Activated CD8-positive, alpha-beta memory T cell treated with anti-CD3 and anti-CD28 coated beads, Interleukin-2, amount 50 U/mL, for 48 hours (primary cell): Measurements from ENCODE around the gene ELP4.
A peak's percentile ranks its signal among the peaks of the same experiment; 100 is the strongest.

Experiments used
- DNase-seq: peaks from one replicate; pipeline ENCODE4 v3.0.0-alpha.2; 2020

Gene ELP4

GRCh38 chr11:31783252-31783651, 273.7 kb downstream of the ELP4 start:
- DNase-seq, result no peak

- DNase-seq, result no peak
Measured at GRCh38 chr11:31784611-31785010, 275.0 kb downstream of the ELP4 start.

DNA sequence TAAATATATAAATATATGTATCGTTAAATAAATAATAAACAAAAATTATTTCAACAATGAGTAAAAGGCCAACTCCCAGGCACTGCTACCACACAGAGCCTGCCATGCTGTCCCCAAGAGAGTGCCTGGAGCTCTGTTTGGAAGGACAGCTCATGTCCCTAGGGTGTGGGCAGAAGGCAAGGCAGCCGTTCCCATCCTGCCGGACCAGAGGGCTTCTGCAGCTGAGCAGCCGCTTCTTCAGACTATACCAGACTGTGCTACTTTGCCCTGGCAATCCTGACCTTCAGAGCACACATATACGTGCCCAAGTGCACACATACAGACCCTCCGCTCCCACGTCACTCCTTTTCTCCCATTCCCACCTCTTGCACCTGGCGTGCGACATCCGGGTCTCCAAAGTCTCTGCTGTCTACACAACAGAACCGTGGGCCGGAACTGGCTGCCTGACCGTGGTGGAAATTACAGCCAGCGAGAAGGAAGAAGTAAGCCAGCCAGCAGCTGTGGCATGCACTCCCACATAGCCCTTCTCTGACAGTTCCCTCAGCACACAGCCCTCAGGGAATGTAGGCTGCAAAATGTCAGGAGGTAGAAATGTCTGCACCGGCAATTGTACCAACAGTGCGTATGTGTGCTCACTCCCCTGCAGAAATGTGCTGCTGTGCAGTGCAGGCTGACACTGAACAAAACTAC, 277.6 kb downstream of the ELP4 start:
- no peak for DNase-seq

GRCh38 chr11:31788085-31788484, 278.5 kb downstream of the ELP4 start:
- no peak for DNase-seq

DNA sequence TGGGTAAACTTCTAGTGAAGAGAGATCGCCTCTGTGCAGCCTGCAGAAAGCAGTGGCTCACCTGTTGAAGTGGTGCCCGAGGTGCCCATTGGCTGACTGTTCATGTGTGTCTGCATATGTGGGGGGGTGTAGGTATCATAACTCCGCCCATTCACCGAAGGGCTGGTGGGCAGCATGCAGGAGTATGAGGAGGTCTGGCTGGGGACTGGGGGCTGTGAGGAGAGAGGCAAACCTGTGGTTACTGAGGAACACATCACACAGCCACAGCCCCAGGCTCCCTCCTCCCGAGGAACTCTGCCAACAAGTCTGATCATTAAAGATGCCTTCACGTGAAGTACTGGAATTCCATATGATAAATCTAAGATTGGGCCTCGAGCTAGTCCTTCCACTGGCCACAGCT, 281.1 kb downstream of the ELP4 start:
- DNase-seq, result no peak

GRCh38 chr11:31792036-31792435, 282.5 kb downstream of the ELP4 start:
- no peak for DNase-seq

DNA sequence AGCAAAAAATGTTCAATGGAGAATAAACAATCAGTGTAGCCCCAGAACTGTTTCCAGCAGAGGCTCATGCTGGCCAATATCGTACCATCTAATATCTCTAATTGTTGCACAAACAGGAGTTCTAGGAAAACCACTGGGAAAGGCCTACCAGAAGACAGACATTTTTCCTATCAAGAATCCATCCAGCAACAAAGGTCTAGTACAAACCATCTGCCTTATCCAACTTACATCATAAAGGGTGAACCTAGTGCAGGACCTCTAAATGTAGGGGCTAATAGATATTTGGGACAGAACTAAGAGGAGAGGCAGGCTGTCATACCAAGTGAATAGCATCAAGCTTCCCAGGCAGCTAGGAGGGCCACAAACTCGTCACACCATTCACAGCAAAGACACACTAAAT, 282.9 kb downstream of the ELP4 start:
- DNase-seq, result no peak

- DNase-seq, result no peak
Measured at GRCh38 chr11:31793264-31793663, 283.7 kb downstream of the ELP4 start.

- DNase-seq, result no peak
Measured at GRCh38 chr11:31794548-31794947, 285.0 kb downstream of the ELP4 start.

DNA sequence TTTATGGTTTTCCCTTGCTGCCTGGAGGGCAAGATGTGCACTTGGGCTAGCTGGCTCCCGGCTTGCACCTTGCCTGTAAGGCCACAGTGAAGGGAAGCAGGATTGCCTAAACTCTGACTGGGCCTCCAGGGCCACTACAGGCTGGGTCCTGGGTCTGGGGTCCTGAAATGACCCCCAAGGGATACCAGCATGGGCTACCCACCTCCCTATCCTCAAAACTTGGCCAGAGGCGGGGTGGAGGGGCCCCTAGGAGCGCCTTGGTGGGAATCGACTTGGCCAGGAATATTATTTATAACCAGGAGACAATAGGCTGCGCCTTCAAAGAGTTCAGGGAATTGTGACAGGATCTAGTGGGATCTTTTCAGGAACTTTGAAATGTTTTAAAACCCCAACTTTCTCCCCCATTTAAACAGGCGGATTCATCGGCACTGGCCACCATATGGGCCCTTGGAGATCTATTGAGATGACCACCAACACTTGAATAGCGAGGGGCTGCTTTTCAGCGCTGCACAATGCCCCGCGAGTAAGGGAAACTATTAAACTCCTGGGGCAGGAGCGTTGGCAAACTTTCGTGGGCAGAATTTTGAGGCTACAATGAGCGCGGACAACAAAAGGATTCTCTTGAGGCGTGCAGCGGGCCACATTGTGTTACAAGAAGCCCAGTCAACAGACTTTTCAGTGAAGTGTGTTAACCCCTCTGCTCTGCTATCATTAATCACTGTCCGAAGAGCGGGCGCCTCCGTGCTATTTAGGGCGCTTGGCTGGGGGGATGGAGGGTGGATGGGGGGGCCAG, 286.3 kb downstream of the ELP4 start:
- no peak for DNase-seq

DNA sequence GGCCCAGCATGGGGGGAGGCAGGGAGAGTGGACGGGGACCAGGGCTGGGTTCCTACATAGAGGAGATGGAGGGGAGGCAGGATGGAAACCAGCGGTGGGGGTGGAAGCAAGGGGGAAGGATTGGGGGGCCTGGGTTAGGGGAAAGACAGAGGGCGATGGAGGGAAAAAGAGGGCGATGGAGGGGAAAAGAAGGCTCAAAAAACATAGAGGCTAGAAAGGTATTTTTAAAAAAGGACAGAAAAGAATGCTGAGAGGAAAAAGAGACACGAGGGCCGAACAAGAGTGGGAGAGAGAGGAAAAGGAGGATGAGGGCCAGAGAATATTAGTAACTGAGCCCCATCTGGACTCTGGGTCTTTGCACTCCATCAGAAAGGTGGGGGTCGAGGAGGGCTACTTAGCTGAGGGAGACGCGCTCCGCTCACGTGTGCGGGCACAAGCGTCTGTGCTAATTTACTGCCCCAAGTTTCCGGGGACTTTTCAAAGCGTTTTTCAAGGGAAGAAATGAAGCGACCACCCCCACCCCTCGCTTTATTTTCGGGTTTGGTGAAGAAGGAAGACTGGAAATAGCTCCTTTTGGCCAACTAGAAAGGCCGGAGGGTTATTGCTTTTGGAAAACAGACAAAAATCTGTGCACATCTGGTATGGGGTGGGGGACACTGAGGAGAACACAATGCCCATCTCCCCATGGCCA, 287.1 kb downstream of the ELP4 start:
- no peak for DNase-seq

GRCh38 chr11:31797190-31798056, 287.9 kb downstream of the ELP4 start:
- no peak for DNase-seq

GRCh38 chr11:31798057-31798553, 288.5 kb downstream of the ELP4 start:
- DNase-seq, result no peak

GRCh38 chr11:31798554-31799434, 289.2 kb downstream of the ELP4 start:
- DNase-seq, result peak; percentile 63

DNA sequence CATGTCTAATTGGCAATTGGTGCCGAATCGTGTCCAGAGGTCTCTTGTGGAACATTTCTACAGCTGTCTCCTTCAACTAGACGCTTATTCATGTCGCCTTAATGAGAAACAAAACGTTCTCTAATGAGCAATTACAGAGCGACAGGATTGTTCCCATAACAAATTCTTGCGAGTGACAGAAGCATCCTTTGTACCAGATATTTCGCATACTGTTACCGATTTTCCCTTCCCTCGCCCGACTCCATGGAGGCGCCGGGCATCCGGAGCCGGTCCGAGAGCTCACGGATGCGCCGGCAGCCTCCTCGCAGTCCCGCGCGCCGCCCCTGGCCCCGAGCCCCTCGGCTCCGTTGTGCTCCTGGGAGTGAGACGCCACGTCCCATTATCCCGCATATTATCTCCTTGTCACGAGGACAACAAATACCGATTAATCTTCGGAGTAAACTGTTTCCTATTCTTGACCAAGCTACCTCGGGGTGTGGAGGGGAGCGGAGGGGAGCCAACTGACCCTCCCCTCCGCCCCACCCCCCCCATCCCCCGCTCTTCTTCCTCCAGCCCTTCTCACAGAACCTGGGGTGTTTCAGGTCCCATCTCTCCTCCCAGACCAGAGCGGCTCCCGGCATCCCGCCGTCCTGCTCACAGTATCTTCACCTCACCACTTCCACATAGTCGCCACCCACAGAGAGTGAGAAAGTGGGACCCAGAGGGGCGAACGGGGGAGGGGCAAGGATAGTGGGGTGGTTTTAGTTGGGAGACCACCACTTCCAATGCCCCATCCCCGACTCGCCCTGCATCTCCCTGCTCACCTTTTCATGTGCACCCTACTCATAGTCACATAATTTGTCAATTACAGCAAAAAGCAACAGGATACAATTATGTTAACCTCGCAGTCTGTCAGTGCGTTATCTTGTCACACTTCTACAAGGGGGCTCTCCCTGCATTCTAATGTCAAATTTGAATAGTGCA, 290.1 kb downstream of the ELP4 start:
- no peak for DNase-seq

DNA sequence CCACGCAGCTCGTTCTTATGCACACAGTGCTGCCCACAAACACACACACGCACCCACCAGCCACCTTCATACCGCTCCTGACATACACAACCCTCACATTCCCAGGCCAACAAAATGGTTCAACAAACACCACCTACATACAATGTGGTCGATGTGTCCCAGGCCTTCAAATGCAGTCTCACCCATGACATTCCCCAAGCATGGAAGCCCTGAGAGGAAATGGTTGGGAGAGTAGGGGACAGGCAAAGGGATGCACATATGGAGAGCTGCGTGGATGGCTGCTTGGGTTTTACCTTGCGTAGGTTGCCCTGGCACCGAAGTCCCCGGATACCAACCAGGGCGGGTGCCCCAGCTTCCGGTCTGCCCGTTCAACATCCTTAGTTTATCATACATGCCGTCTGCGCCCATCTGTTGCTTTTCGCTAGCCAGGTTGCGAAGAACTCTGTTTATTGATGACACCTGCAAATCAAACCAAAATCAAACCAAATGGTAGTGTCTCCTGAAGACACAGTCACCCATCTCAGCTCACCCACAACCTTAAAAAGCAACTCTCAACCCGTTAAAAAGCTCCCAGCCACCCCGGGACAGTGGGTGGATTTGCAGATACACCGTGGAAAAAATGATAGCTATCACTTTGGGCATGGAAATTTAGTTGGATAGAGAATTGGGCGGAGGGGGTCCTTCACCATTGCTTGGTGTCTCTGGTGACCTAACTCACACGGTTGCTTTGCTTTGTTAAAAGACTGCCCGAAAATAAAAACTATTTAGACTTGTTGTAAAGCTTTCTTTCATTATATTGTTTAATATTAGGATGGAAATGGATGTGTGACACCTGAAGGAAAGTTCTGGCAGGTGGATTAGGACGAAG, 291.1 kb downstream of the ELP4 start:
- no peak for DNase-seq

GRCh38 chr11:31801298-31801702, 291.7 kb downstream of the ELP4 start:
- no peak for DNase-seq

- no peak for DNase-seq
Measured at GRCh38 chr11:31802000-31802551, 292.5 kb downstream of the ELP4 start.

DNA sequence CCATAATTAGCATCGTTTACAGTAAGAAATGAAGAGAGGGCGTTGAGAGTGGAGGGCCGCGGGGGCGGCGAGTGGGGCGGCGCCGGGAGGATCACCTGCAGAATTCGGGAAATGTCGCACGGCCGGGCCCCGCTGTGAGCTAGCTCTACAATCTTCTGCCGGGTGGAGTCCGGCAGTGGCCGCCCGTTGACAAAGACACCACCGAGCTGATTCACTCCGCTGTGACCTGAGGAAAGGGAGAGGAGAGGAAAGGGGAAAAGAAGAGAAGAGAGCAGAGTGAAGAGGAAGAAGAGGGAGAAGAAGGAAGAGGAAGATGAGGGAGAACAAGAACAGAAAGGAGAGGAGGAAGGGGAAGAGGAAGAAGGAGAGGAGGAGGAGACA, 293.0 kb downstream of the ELP4 start:
- DNase-seq, result no peak
